Fibroblast of skin of abdomen (primary cell): ENCODE measurements around the gene CEP63.
A peak's percentile ranks its signal among the peaks of the same experiment; 100 is the strongest.
"Not testable (repeated sequence)": the region's sequence is repeated elsewhere in the genome, so short reads cannot be mapped to it uniquely, and the experiment has no call there.

ENCODE experiments used
- DNase-seq: peaks from one replicate; pipeline ENCODE4 v3.0.0-alpha.2; 2013

The CEP63 gene

DNA sequence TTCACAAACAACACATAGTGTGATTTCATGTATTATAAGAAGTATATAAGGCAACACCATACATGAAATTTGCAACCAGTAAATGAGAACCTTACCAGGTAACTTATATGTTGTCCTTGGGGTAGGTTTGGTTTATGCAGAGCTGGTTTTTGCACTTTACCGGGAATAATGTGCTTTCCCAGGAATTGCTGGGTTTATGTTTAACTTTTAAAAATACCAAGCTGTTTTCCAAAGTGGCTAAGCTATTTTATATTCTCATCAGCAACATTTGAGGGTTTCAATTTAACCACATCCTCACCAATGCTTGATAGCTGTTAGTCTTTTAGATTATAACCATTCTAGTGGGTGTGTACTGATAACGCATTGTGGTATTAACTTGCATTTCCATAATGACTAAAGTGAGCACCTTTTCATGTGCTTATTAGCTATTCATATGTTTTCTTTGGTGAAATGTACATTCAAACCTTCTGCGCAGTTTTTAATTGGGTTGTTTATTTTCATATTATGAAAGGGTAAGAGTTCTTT, 93.3 kb downstream of the CEP63 start:
- DNase-seq, result no peak

GRCh38 chr3:134590766-134591165, 104.9 kb downstream of the CEP63 start:
- DNase-seq, result peak; percentile 18

DNA sequence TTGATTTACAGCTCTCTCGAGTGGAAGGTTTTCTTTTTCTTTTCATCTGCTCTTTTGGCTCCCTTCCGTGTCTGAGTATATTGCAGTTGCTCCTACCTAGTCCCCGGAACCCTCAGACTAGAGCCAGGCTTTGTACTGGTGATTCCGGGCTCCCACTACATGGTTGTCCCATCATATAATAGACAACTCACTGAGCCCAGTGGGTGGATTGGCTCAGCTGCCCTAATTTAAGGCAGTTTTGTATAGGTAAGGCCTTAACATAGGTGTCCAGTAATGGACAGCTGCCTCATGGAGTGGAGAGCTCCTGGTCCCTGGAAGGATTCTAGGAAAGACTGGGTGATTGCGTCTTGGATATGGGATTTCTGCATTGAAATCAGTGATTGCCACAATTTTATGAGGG, 106.9 kb downstream of the CEP63 start:
- no peak for DNase-seq

DNA sequence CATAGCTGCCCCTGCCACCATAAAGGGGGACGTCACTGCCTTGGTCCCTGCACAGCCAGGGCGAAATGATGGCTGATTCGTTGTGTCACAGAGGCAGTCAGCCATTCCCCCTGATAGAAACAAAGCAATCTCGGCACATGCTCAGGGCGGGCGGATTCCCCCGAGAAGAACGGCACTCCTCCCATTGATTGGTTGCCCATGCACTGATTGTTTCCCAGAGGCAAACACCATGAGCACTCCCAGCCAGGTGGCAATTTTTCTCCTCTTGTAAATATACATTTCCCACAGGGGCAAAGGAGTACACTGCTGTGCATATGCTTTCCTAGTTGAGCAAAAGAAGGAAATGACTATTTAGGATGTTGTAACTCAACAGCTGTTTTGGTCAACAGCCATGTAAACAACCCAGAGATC, 108.5 kb downstream of the CEP63 start:
- no peak for DNase-seq

DNA sequence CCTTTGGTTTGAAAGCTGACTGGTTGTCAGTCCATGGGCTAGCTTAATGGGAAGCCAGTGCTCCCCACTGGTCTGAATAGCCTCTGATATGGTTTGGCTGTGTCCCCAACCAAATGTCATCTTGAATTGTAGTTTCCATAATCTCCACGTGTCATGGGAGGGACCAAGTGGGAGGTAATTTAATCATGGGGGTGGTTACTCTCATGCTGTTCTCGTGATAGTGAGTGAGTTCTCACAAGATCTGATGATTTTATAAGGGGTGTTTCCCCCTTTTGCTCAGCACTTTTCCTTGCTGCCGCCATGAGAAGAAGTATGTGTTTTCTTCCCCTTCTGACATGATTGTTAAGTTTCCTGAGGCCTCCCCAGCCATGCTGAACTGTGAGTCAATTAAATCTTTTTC, 109.1 kb downstream of the CEP63 start:
- not testable (repeated sequence) for DNase-seq

DNA sequence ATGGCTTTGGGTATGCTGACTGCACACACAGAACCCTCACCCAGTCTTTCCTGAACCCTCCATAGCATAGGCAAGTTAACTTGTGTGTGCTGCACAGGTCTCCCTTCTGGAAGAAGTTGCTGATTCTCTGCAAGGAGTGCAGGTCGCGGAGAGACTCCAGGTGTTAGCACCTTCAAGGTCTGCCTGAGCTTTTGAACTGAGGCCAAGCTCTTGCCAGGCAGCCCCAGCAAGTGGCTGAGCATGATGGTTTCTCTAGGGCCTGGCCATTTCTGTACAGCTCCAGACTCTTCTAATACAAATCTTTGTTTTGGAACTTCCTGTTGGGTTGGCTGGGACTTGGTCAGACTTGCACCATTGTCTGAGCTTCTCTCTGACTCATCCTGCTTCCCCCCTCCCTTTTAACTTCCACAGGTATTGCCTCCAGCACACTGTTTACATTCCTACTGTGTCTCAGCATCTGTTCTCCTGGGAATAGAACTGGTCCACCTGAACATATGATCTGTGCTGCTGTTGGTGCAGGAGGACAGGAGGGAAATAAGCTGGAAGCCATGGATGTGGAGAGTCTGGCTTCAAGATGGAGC, 111.6 kb downstream of the CEP63 start:
- no peak for DNase-seq

- DNase-seq, result no peak
These were observed 113.1 kb downstream of the CEP63 start for GRCh38 chr3:134598763-134599545.

GRCh38 chr3:134600206-134600605, 114.3 kb downstream of the CEP63 start:
- peak; percentile 8 for DNase-seq

- DNase-seq, result peak; percentile 64
These were observed 115.0 kb downstream of the CEP63 start for GRCh38 chr3:134600685-134601463.

DNA sequence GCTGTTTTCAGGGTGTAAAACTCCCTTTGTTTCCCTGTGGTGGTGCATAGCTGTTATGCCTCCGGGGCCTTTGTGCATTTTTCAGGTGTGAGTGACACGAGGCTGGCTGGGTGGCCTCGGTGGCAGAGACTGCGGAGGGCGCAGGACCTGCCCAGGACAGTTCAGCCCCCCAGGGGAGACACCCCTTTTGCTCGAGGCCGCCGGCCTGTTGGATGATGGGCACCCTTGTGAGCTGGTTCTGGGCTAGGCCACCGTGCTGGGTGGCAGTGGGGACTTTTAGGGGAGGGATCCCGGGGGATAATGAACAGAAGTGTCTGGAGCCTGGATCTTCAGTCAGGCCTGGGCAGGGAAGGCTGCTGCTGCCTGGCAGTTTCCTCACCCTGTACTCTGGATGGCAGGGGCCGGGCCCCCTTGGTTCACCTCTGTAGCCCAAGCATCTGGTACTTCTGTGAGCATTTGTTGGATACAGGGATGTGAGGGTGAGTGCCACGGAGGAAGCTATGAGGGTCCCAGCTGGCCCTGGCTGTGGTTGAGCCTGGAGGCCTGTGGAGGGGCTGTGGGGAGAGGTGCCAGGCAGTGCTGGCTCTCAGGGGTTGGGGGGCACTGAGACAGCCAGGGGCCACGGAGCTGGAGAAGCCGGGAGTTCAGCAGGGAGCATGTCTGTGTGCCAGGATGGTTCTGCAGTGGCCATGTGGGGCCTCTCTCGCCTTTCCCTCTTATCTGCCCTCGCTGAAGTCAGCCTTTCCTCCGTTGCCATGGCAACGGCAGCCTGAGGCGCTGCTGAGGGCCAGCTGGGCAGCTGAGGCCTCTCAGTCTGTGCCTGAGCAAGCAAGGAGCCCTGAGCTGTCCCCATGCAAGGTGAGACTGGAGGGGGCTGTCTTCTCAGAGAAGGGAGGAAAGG, 115.9 kb downstream of the CEP63 start:
- peak; percentile 43 for DNase-seq

- no peak for DNase-seq
These were observed 116.6 kb downstream of the CEP63 start for GRCh38 chr3:134602440-134602814.

DNA sequence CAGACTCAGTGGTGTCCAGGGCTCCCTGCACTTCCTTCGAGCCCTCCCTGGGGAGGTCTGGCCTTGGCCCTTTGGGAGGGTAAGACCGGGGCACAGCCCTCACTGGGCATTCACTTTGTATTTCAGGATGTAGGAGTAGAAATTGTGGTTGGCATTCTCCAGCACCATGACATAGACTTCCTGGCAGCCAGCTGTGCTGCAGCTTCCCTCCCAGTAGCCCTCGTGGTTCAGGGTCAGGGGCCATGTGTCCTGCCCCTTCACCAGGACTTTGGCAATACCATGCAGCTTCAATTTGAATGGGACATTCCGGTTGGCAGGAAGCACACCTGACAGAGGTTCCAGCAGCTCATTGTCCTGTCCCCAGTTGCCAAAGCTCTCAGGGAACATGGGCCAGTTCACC, 117.6 kb downstream of the CEP63 start:
- DNase-seq, result no peak

DNA sequence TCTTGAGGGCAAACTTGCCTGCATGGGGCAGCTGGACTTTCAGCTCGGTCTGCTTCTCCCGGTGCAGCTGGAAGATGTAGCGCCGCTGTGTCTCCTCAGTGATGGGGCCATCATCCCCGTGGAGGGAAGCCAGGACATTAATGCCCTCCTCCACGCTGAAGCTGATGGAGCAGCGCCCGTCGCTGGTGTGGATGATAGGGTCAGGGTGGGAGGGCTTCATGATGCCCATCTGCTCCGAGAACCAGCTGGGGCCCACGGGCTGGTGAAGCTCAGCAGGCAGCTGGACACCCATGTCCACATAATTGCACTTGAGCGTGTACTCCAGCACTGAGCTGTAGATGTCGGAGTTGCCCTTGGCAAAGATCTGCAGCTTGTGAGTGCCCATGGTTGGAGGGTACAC, 118.1 kb downstream of the CEP63 start:
- no peak for DNase-seq

DNA sequence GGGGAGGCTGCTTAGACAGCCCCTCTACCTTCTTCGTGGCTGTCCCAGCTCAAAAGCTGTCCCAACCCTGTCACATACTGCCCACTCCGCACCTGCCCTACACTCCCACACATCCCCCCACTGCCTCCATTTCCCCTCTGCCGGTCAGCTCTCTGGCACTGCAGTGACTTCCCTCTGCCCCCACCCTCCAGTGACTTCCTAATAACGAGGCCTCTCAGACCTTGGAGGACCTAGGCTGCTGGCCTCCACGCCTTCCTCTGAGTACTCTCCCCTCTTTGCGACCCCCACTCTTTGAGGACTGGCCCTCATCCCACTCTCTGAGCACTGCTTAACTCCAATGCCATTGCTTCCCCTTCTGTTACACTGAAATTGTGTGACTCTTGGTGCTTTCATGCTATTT, 119.7 kb downstream of the CEP63 start:
- no peak for DNase-seq

DNA sequence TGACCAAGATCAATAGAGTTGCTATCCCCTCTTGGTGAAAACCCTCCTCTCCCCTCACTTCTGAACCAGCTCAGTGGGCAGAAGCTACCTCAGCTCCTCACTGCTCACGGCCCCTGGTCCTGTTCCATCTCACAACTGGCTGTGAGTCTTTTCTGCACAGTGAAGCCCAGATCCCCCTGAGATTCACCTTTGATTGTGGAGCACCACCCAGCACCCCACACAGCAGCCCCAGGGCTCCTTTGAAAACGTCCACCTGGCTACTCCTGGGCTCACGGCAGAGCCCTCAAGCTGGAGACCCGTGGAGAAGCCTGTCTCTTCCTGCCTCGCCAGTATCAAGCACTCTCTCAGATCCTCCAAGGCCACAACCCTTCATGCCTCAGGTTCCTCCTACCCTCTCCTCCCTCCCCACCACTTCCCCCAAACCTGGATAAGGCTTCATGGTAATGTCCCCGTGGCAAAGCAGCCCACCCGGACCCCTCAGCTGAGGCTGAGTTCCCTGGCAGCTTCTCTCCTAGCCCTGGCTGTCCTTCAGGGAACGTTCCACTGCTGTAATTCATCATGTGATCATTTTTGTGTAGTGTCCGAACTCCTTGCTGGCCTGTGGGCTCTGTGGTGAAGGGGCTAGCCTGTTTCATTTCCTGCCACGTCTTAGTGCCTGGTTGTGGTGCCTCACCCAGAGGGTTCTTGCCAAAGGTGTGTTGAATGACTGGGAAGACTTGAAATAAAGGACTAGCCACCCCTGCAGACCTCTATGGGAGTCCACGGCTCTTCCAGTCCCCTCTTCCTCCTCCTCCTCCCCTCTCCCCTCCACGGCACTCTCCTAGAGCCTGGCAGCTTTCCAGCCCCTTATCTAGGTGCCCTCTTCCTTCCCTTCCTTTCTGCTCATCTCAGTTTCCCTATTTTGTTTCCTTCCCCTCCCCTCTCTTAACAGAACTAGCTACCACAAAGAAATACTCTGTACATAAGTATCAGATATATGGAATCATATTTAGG, 120.5 kb downstream of the CEP63 start:
- no peak for DNase-seq

DNA sequence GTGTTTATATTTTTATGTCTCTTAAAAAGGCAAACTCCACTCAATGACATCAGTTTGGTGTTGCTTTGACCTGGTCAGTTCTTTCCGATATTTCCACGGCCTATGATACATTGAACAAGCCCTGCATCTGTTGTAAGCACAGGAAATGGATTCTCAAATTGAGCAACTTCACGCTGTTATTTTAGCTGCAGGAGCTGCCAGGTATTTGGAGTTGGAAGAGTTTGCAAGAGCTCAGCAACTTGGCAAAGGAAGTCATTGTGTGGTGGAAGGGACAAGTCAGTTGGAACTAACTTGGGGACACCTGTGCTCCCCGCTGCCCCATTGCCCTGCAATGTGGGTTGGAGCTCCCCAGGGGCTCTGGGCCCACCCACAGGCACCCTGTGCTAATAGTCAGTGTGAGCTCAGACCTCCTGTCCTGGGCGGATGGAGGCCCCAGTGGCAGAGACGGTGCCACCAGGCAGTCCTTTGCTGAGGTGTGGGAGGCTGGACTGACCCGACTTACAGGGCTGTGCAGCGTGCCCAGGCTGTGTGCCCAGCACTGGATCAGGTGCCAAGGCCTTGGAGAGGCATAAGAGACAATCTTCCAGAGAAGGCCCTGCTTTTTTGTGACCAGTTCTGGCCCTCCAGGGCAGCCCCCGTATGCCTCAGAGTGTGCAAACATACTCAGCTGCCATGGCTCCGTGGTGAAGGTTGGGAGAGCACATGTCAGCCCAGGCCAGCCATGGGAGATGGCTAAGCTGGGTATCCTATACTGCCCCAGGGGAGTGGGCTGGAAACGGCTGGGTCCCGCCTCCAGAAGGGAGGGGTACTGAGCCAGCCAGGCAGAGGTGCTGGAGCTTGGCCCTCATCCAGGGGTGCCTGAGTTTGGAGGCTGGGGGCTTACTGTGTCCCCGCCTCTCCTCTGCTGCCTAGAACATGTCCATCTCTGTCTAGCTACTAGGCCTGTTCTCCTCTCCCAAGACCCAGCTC, 121.5 kb downstream of the CEP63 start:
- DNase-seq, result peak; percentile 10

GRCh38 chr3:134608023-134608770, 122.3 kb downstream of the CEP63 start:
- DNase-seq, result no peak

- no peak for DNase-seq
These were observed 123.0 kb downstream of the CEP63 start for GRCh38 chr3:134608771-134609435.
